HG02610 (cell line): ENCODE measurements around the gene CORO2A.

Source experiments
- ATAC-seq: cut with Tn5 transposase; IDR thresholded peaks from one replicate; pipeline ENCODE4 v1.9.1; 2021; ENCODE audit warnings: mild to moderate bottlenecking, moderate library complexity; ENCODE audit not compliant: unreplicated experiment

The CORO2A gene

GRCh38 chr9:98192503-98193335, at the start of gene CORO2A:
Gene CORO2A (minus strand): TSS chr9:98192637. CDS start chr9:98157660, 34,977 bp downstream.
- peak; percentile 73 for ATAC-seq

- no peak for ATAC-seq
These were observed 49.2 kb upstream of the CORO2A start for GRCh38 chr9:98241357-98242300.

- ATAC-seq = no peak
These were observed 48.0 kb upstream of the CORO2A start for GRCh38 chr9:98240475-98240874.

- no peak for ATAC-seq
These were observed 44.6 kb upstream of the CORO2A start for GRCh38 chr9:98236901-98237487.

GRCh38 chr9:98235126-98235525, 42.7 kb upstream of the CORO2A start:
- no peak for ATAC-seq

GRCh38 chr9:98234245-98234825, 41.9 kb upstream of the CORO2A start:
- no peak for ATAC-seq

GRCh38 chr9:98232926-98233325, 40.5 kb upstream of the CORO2A start:
- ATAC-seq = no peak

GRCh38 chr9:98231770-98232478, 39.5 kb upstream of the CORO2A start:
- no peak for ATAC-seq

- ATAC-seq = no peak
These were observed 38.4 kb upstream of the CORO2A start for GRCh38 chr9:98230789-98231188.

GRCh38 chr9:98230304-98230703, 37.9 kb upstream of the CORO2A start:
- ATAC-seq = no peak

- ATAC-seq = no peak
These were observed 37.2 kb upstream of the CORO2A start for GRCh38 chr9:98229620-98230019.

- ATAC-seq = no peak
These were observed 36.6 kb upstream of the CORO2A start for GRCh38 chr9:98229090-98229395.

GRCh38 chr9:98228392-98229089, 36.1 kb upstream of the CORO2A start:
- ATAC-seq = no peak

- no peak for ATAC-seq
These were observed 35.4 kb upstream of the CORO2A start for GRCh38 chr9:98227883-98228282.

GRCh38 chr9:98226957-98227356, 34.5 kb upstream of the CORO2A start:
- ATAC-seq = no peak

- no peak for ATAC-seq
These were observed 34.1 kb upstream of the CORO2A start for GRCh38 chr9:98226516-98226915.

GRCh38 chr9:98225015-98225442, 32.6 kb upstream of the CORO2A start:
- no peak for ATAC-seq

- no peak for ATAC-seq
These were observed 30.7 kb upstream of the CORO2A start for GRCh38 chr9:98222885-98223691.

GRCh38 chr9:98220911-98221310, 28.5 kb upstream of the CORO2A start:
- no peak for ATAC-seq
